ENCODE data around the gene CST7. TPM values are rescaled to one million over a fixed set of nuclear protein-coding genes. Genes with fewer than 3 reads are reported as not detected.

The CST7 gene
- total RNA-seq, 6 experiments from 2014 or later = 1.1 to 4.6 (median 1.5) TPM

DNA sequence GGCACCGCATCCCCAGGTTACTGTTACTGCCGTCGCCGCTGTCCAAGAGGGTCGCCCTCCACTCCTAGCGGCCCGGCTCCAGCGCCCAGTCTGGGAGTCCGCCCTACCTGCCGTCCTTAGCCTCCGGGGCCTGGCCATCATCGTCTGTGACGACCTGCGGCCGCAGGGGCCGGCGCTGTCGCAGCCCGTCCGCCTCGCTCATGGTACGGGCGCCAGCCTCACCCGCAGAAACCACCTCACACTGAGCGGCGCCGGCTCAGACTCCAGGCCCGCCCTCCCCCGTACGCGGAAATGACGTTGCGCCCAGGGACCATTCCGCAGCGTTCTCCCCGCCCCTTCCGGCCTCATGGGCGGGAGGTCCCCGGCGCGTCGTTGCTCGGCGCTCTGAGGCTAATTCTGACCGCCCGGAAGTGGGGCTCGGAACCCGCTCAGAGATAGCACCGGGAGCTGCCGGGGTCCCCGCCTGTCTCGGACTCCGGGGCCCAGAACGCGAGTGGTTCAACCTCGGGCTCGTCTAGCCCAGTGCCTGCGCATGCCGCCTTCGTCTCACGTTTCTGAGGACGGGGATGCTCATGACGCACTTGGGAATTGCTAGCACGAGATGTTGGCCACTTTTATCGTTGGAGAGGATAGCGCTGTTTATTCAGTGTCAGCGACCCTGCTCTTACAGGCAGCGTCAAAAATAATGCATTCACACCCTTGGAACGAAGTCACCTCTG is 43.6 kb downstream of the CST7 start, which contains the start of gene APMAP:
Gene APMAP, minus strand, starts transcription at position 265 of the 719 bp plus-strand sequence. Its CDS starts 63 bp downstream, at position 202.
- H3K27me3 ChIP-seq = no peaks in the 10 kb centered on the region
- ATAC-seq (peak; percentile 80 to 93 (median 84)), DNase-seq (peak; percentile 97)
- H3K27ac ChIP-seq = peak within 1 kb of the TSS; percentile 69 to 90 (median 86)
- peak; percentile 100 for TF ChIP-seq POLR2A (IDR thresholded peaks at IDR 0.05)
- TF ChIP-seq CTCF (IDR thresholded peaks at IDR 0.05) = no peak
- H3K4me1 ChIP-seq = peaks cover 0 to 37% (median 10%) of the 10 kb centered on the region in 4 donors
- peak within 1 kb of the TSS; percentile 74 to 93 (median 87) for H3K4me3 ChIP-seq
- no peaks in the 10 kb centered on the region for H3K9me3 ChIP-seq
- 0% methylated on average over 6 of the region's 69 CpGs for WGBS (ENCODE audit: insufficient coverage, low coverage, low lambda C conversion rate, missing lambda C conversion rate)
- intact Hi-C loops (cut with DNase I) = loop anchor here (5.0 to 10.0 kb wide), 2 partner anchors 55 to 182 kb away; no protein-coding TSS in a partner anchor
- no peaks in the 10 kb centered on the region for H3K36me3 ChIP-seq

DNA sequence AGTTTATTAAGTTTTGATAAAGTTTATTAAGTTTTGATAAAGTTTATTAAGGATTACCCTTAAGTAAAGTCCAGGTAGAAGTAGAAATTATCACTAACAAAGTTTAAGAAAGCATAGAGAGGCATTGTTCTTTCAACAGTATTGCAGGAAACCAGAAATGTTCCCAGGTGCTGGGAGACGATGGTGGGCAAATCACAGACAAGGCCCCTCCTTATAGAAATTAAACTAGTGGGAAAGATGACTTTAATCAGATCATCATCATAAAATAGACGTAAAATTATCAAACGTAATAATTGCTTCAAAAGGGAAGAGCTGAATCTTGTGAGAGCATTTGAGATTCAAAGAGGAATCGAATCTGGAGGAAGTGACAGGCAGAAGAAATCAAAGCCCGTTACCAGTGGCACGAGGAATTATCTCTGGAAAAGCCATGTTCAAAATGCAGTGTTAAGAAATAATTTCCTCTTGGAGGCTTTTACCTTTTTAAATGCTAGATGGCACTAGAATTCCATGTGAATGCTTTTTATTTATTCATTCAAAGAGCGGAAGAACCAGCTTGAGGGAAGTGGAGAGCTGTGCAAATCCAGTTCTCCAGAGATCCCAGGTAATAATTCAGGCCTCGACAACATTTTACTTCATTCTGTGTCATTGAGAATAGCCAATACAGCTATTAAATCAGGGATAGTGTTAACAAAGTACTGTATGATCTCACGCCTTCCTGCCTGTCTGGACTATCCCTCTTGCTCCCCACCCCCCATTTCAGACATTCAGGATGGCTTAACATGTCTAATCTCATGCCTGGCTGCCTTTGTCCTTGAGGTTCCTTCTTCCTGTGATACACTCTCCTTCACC is 44.5 kb downstream of the CST7 start:
- ATAC-seq (peak in 2 of 4 donors; percentile 5 to 12), DNase-seq (peak in 1 of 3 donors; percentile 24)
- TF ChIP-seq POLR2A (IDR thresholded peaks at IDR 0.05) (no peak), CTCF (IDR thresholded peaks at IDR 0.05) (peak; percentile 46 to 61 (median 49))
- no peaks in the 10 kb centered on the region for H3K27me3 ChIP-seq
- H3K4me1 ChIP-seq = peaks cover 0 to 32% (median 8%) of the 10 kb centered on the region in 4 donors
- peak overlapping the region; percentile 74 to 93 (median 87) for H3K4me3 ChIP-seq
- peak overlapping the region; percentile 69 to 90 (median 86) for H3K27ac ChIP-seq
- 18% methylated on average over 9 of the region's 9 CpGs for WGBS (ENCODE audit: insufficient coverage, low coverage, low lambda C conversion rate, missing lambda C conversion rate)
- intact Hi-C loops (cut with DNase I) = loop anchor here (5.0 to 10.0 kb wide), 2 partner anchors 54 to 181 kb away; no protein-coding TSS in a partner anchor
- no peaks in the 10 kb centered on the region for H3K36me3 ChIP-seq
- no peaks in the 10 kb centered on the region for H3K9me3 ChIP-seq

DNA sequence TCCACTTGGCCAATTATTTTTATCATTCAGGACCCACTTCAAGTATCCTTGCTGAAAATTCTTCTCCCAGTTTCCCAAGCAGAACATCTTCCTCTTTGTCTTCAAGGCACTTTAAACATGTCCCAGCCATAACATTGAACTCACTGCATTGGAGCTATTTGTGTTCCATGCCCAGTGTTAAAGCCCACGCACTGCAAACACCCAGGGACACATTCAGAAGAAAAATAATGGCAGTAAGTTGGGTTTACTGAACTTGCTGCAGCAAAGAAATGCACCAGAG is 45.1 kb downstream of the CST7 start:
- H3K27me3 ChIP-seq = no peaks in the 10 kb centered on the region
- no peak for ATAC-seq

More for the DNA sequence above, 45.1 kb downstream of the CST7 start:
- peaks cover 0 to 29% (median 8%) of the 10 kb centered on the region in 4 donors for H3K4me1 ChIP-seq
- no peaks in the 10 kb centered on the region for H3K36me3 ChIP-seq
- no peak overlapping the region for H3K4me3 ChIP-seq
- H3K27ac ChIP-seq = no peak overlapping the region
- WGBS (ENCODE audit: insufficient coverage, low coverage, low lambda C conversion rate, missing lambda C conversion rate) = no CpG with 5 or more reads among the region's 1 CpG
- intact Hi-C loops (cut with DNase I) = loop anchor here (5.0 to 10.0 kb wide), 2 partner anchors 53 to 181 kb away; no protein-coding TSS in a partner anchor
- no peak for DNase-seq
- no peaks in the 10 kb centered on the region for H3K9me3 ChIP-seq
- no peak for TF ChIP-seq CTCF (IDR thresholded peaks at IDR 0.05)
- no peak for TF ChIP-seq POLR2A (IDR thresholded peaks at IDR 0.05)

Data from right lobe of liver (tissue), 6 donors.